Measurements from ENCODE around the gene PGPEP1.

DNA sequence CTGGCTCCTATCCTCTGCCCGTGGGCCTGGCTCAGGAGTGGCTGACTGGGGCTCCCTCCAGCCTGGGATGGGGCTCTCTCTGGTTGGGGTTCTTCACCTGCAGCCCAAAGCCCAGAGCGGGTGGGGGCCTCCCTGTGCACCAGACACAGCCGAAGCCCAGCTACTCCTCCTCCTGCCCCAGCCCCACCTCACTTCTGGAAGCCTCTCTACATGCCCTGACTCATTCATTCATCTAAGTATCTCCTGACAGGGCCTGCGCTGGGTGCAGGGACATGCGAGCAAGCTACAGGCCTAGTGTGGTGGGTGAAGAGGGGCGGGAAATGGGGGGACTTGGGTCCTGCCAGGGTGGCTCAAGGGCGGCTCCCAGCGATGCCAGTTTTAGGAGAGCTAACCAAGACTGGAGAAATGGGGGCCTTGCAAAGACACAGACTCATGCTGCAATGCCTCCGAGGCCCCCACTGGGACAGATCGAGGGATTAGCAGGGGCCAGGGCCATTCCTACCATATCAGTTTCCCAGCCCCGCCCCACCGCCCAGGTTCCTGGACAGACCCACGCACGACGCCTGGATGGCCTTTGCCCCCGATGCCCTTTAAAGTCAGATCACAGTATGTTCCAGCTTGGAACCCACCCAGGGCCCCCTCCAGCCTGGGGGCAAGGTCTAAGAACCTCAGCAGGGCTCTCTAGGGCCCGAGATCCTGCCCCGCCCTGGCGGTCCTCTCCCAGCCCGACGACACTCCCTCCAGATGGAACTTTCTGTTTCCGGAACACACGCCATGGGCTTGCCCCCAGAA is 30.1 kb upstream of the PGPEP1 start:
- TF ChIP-seq CTCF (IDR thresholded peaks at IDR 0.05; ENCODE audit: insufficient read depth, low read length) (no peak), POLR2AphosphoS5 (IDR thresholded peaks at IDR 0.05; ENCODE audit: low read depth) (no peak)
- TF ChIP-seq, protein P1, sequence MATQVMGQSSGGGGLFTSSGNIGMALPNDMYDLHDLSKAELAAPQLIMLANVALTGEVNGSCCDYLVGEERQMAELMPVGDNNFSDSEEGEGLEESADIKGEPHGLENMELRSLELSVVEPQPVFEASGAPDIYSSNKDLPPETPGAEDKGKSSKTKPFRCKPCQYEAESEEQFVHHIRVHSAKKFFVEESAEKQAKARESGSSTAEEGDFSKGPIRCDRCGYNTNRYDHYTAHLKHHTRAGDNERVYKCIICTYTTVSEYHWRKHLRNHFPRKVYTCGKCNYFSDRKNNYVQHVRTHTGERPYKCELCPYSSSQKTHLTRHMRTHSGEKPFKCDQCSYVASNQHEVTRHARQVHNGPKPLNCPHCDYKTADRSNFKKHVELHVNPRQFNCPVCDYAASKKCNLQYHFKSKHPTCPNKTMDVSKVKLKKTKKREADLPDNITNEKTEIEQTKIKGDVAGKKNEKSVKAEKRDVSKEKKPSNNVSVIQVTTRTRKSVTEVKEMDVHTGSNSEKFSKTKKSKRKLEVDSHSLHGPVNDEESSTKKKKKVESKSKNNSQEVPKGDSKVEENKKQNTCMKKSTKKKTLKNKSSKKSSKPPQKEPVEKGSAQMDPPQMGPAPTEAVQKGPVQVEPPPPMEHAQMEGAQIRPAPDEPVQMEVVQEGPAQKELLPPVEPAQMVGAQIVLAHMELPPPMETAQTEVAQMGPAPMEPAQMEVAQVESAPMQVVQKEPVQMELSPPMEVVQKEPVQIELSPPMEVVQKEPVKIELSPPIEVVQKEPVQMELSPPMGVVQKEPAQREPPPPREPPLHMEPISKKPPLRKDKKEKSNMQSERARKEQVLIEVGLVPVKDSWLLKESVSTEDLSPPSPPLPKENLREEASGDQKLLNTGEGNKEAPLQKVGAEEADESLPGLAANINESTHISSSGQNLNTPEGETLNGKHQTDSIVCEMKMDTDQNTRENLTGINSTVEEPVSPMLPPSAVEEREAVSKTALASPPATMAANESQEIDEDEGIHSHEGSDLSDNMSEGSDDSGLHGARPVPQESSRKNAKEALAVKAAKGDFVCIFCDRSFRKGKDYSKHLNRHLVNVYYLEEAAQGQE (IDR thresholded peaks at IDR 0.05; ENCODE audit: insufficient replicate concordance, low read depth) = no peak
